ENCODE results near the gene GANC.

GRCh38 chr15:42363487-42363886, 90.5 kb downstream of the GANC start:
- TF ChIP-seq CTCF (IDR thresholded peaks at IDR 0.05; ENCODE audit: borderline replicate concordance, extremely low read depth, low read length, poor library complexity, severe bottlenecking) (no peak), EZH2 (IDR thresholded peaks at IDR 0.05; ENCODE audit: borderline replicate concordance, low read depth, low read length, severe bottlenecking) (no peak)

Measured in DND-41 (cell line).